GM19238 (cell line): ENCODE measurements around the gene PROCR.
"Not testable (repeated sequence)": the region's sequence is repeated elsewhere in the genome, so short reads cannot be mapped to it uniquely, and the experiment has no call there.

Experiments used
- DNase-seq: peaks from one replicate; pipeline ENCODE4 v3.0.0; 2011; ENCODE audit warnings: low spot score; ENCODE audit not compliant: insufficient read length

PROCR gene

DNA sequence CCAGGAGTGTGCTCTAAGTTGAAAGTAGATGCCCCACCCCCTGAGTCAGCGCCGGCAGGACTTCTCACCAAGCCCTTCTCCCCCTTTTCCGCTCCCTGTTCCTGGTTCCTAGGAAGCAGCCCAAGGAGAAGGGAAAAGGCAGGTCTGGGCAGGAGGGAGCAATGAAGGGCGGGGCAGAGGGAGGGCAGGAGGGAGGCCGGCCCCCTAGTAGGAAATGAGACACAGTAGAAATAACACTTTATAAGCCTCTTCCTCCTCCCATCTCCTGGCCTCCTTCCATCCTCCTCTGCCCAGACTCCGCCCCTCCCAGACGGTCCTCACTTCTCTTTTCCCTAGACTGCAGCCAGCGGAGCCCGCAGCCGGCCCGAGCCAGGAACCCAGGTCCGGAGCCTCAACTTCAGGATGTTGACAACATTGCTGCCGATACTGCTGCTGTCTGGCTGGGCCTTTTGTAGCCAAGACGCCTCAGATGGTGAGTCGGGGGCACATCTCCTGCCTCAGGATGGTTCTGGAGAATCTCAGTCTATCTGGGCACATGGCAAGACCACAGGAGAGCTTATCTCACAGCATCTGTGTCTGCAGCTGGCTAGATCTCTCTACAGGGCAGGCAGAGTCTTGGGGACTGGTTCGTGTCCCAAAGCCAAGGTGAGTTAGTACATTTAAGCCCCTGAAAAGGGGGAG, at the start of gene PROCR:
Gene PROCR (plus strand): TSS at position 320 of the 681 bp plus-strand sequence. CDS start 83 bp downstream, at position 403.
- no peak for DNase-seq

DNA sequence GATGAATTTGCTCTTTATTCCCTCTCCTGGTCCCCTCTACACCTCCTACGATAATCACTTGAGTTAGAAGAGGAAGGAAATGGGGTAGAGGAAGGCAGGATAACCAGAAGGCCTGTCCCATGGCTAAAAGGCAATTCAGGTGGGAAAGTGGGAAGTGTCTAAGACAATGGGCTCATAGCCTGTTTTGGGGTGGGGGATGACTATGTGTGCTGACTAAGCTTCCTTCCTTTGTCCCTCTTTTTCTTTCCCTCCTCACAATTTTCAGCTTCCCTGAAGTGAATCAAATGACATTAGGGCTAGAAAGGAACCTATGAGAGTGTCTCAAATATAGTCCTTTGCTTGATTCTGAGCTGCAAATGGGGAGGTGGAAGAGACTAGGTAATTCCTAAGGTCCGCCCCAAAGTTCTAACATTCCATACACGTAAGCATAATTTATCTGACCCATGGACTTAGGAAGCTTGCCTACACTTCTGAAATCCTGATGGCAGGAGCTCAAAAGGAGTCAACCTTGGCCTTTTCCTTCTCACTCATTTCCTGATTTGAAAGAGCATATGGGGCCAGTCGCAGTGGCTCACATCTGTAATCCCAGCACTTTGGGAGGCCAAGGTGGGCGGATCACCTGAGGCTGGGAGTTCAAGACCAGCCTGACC, 49.0 kb upstream of the PROCR start:
- DNase-seq: no peak

DNA sequence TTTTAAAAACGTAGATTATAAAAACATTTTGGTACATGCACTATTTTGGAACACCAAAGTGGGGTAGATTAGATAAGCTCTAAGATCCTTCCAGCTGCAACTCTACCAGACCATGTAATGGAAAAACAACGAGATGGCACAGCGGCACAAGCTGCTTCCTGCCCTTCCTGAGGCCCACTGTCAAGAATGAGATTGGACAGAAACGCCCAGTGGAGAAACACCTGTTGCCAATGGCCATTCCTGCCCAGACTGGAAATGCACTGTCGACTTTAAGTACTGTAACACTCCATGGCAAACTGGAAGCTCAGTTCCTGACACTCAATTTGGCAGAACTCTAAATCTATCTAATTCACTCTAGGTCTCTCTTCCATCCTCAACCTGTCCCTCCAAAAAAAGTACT, 46.1 kb upstream of the PROCR start:
- no peak for DNase-seq

- no peak for DNase-seq
Measured at GRCh38 chr20:35129647-35130069, 42.2 kb upstream of the PROCR start.

DNA sequence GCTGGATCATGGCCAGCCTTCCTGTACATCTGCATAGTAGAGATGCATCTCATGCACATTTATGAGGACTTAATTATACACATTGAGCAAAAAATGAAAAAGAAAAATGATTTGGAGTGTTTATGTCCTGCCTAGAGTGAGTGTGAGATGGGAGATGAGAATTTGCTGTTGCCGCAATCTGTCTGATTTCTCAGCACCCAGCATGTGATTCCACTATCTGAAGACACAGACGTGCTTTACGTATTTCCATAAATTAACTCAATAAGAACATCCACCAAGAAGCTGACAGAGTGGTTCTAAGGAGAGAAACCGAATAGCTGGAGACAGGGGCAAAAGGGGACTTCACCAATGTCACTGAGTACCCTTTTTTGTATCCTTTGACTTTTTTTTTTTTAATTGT, 39.9 kb upstream of the PROCR start:
- DNase-seq: no peak

DNA sequence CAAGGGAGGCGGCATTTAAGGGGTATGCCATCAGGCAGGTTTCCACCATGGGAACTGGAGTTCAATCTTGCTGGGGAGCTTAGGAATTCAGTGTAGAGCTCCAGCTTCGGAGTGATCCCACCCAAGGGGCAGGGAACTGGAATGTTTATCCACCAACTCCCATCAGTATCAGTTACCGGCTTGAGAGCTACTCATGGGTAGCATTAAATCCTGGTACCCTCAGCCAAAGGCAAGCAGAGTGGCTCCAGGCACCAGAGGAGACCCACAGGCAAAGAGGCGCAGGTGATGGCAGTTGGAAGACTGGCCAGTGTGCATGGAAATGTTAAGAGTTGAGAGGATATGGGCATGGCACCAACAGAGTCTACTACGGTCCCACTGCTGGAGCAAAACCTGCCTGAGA, 38.8 kb upstream of the PROCR start:
- DNase-seq: no peak

DNA sequence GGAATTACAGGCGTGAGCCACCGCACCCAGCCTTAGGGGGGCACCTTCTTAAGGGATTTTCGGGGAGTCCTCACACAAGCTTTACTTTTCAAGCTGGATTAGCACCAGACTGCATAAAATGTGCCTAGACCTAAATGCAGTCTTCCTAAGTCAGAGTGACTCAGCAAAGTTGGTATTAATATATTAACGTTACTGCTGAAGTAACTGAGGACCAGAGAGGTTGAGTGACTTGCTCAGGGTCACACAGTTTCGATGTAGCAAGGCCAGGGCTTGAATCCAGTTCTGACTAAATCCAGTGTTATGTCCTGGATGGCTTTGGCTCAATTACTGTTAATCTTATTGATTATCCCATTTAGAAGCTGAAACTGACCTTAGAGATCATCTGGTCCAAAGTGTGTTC, 38.1 kb upstream of the PROCR start:
- DNase-seq: no peak

GRCh38 chr20:35134472-35134871, 37.4 kb upstream of the PROCR start:
- no peak for DNase-seq

DNA sequence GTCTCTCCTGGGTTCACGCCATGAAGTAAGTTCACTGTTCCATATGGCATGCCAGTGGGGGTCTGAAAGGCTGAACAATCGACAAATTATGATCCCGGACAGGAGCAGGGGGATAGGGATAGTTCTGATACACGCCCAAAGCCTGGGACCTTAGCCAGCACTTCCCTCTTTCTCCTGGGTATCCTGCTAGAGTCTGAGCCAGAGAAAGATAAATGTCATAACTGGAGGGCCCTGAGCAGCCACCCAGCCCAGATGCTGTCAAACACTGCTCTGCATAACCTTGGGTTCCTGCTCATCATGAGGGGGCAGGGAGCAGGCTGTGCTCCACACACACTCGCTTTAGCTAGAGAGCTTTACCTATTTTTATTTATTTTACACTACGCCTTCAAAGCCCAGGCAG, 37.0 kb upstream of the PROCR start:
- no peak for DNase-seq

GRCh38 chr20:35135867-35136586, 35.8 kb upstream of the PROCR start:
- DNase-seq: no peak

DNA sequence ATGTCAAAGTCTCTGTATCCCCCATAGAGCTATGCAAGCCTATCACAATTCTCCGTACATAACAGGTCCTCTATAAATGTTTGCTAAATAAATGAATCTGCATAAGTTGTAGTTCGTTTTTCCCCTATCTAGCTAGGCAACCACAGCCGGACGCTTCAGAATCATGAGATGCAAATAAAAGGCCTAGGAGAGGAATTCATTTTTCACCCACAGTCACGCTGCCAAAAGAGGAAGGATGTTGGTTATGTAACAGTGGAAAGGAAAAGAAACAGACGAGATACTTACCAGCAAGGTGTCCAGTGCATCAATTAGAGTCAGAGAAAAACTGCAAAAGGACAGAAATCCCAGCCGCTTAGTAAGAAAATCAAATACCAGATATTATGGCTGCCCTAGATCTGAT, 27.2 kb upstream of the PROCR start:
- peak; percentile 23 for DNase-seq

DNA sequence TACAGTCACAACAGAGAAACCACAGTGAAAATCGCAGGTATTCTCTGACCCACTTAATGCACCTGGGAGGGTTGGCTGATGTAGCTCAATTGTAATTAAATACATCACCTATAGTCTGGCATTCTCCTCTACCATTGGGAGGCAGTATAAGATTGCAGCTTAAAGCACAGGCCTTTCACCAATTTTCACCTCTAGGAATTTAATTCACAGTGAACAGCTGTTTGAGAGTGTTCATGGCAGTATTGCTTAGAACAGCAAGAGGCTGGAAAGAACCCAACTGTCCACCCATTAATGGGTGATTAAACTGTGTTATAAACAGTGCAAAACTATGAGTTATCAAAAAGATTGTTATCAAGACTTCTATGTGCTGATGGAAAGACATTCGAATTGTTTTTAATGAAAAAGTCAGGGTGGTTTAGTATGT, 26.7 kb upstream of the PROCR start:
- peak; percentile 30 for DNase-seq

GRCh38 chr20:35146299-35146919, 25.5 kb upstream of the PROCR start:
- DNase-seq: no peak

DNA sequence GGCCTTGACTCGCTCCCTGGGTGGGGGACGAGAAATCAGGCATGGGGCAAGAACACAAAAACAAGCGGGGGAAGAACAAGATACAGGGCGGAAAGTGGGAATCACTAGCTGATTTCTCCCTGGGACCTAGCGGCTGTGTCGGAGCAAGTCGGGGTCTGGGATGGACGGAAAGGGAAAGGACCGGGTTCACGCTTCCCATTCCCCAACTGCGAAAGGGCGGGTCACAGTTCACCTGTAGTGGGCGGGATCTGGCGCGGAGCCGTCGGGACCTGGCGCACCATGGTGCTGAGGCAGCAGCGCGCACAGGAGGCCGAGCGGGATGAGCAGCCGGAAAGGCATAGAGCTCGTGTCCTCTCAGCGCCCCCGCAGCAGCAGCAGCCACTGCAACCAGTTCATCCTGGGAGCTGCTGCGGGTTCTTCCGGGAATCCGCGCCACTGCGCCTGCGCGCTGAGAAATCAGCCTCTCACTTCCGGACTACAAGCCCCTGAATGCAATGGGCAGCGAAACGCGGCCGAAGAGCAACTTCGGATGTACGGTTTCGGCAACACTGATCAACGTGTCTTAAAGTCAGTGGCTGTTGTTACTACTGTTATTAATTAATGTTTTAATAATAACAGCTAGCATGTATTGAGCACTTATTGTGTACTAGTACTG, 24.8 kb upstream of the PROCR start, which contains the start of gene EDEM2:
Gene EDEM2 (minus strand): TSS at position 417 of the 655 bp plus-strand sequence. CDS start 78 bp downstream, at position 339.
- peak; percentile 91 for DNase-seq

GRCh38 chr20:35147575-35148071, 24.2 kb upstream of the PROCR start:
- DNase-seq: not testable (repeated sequence)

DNA sequence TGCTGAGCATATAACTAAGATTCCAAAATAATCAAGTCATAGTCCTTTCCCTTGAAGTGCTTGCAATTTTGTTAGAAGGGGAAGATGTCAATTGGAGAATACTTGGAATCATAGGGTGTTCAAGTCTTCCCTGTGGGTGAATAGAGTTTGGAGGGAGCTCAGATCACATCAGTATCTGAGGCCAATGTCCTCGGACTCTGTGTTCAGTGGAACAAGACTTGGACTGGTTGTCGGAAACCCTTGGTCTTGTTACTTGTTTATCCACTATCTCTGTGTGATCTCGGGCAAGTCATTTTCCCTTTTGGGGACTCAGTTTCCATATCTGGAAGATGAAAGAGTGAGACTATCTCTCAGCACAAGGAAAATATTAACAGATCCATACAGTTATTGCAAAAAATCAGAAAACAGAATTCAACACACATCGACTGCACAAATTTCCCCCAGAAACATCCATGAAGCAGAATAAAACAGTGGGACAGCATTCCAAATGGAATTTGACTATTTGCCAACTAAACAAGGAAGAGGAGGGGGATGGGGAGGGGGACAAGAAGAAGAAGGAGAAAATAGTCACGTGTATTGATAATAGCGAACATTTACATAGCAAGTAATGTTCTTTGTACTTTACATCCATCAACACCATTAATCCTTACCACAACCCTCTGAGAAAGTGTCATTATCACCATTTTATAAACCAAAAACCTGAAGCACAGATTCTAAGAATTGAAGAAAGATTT, 20.9 kb upstream of the PROCR start:
- DNase-seq: no peak

- no peak for DNase-seq
Measured at GRCh38 chr20:35151736-35152135, 20.1 kb upstream of the PROCR start.

DNA sequence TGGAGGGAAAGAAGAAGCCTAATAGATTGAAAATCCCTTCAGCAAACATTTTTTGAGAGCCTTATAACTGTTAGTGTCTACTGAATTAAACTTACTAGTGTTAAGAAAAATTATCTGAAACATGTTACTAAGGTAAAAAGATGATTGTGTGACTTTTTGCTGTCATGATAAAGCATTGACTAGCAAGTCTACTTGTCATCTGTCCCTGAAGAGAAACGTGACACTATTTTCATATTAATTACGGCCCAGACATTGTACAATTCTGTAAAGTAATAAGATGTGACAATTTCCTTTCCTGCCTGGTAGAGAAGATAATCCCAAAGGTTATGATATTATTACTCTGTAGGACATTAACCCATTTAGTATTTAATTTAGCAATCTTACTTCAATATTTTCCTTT, 15.9 kb upstream of the PROCR start:
- DNase-seq: no peak

DNA sequence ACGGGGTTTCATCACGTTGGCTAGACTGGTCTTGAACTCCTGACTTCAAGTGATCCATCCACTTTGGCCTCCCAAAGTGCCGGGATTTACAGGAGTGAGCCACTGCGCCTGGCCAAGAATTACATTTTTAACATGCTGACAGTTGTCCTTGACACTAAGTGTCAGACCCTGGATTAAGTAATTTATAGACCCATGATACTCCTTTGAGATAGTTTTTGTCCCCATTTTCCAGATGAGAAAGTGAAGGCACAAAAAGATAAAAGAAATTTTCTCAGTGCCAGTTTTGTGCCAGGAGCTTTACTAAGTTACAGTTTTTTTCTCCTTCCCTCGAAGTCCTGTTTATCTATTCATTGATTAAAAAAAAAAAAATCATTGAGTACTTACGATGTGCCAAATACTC, 14.9 kb upstream of the PROCR start:
- DNase-seq: no peak

- DNase-seq: not testable (repeated sequence)
Measured at GRCh38 chr20:35160341-35160740, 11.5 kb upstream of the PROCR start.
